T-helper 22 cell (primary cell): ENCODE data around the gene PRR22.
A peak's percentile ranks its signal among the peaks of the same experiment; 100 is the strongest.

ENCODE experiments used
- DNase-seq: peaks from one replicate; pipeline ENCODE4 v3.0.0-alpha.2; 2020; ENCODE audit warnings: low read depth

The PRR22 gene

GRCh38 chr19:5784581-5785147 is at the start of gene PRR22:
PRR22 (minus strand) TSS chr19:5784746; CDS start chr19:5784660, 86 bp downstream.
- DNase-seq: no peak

- no peak for DNase-seq
These were observed 48.1 kb upstream of the PRR22 start for GRCh38 chr19:5832527-5833216.

GRCh38 chr19:5832061-5832460 is 47.5 kb upstream of the PRR22 start:
- DNase-seq: no peak

GRCh38 chr19:5831159-5831558 is 46.6 kb upstream of the PRR22 start:
- no peak for DNase-seq

GRCh38 chr19:5829567-5830310 is 45.2 kb upstream of the PRR22 start:
- DNase-seq: no peak

GRCh38 chr19:5828661-5829566 is 44.4 kb upstream of the PRR22 start:
- no peak for DNase-seq

- peak; percentile 85 for DNase-seq
These were observed 43.5 kb upstream of the PRR22 start for GRCh38 chr19:5827891-5828660.

- DNase-seq: no peak
These were observed 42.9 kb upstream of the PRR22 start for GRCh38 chr19:5827342-5827890.

- DNase-seq: no peak
These were observed 42.2 kb upstream of the PRR22 start for GRCh38 chr19:5826531-5827341.

- DNase-seq: no peak
These were observed 40.6 kb upstream of the PRR22 start for GRCh38 chr19:5825178-5825577.

GRCh38 chr19:5824751-5825150 is 40.2 kb upstream of the PRR22 start:
- no peak for DNase-seq

- no peak for DNase-seq
These were observed 39.2 kb upstream of the PRR22 start for GRCh38 chr19:5823579-5824281.

GRCh38 chr19:5822181-5822844 is 37.8 kb upstream of the PRR22 start:
- DNase-seq: no peak

GRCh38 chr19:5821521-5822180 is 37.1 kb upstream of the PRR22 start:
- DNase-seq: no peak

GRCh38 chr19:5820785-5821184 is 36.2 kb upstream of the PRR22 start:
- DNase-seq: no peak

GRCh38 chr19:5818594-5818993 is 34.0 kb upstream of the PRR22 start:
- no peak for DNase-seq

GRCh38 chr19:5817218-5817617 is 32.7 kb upstream of the PRR22 start:
- DNase-seq: no peak

- no peak for DNase-seq
These were observed 30.3 kb upstream of the PRR22 start for GRCh38 chr19:5814852-5815246.
